Sigmoid colon (tissue), 4 donors: ENCODE results near the gene HECA.

Experiments
- EP300 ChIP-seq, 4 donors: sonication (generic); formaldehyde crosslinking; IDR thresholded peaks; one replicate each; pipeline ENCODE4 v1.6.1; 2017; ENCODE audit warnings: antibody characterized with exemption in 4 of 4
- TF ChIP-seq, protein P1 (sequence below), 4 experiments: fragments of 450-650 bp in 3 of 4; fragments of 200-600 bp in 1 of 4; IDR thresholded peaks; one replicate each; pipeline ENCODE4 v1.5.1; 2016 to 2019; ENCODE audit warnings: antibody characterized with exemption in 4 of 4, mild to moderate bottlenecking in 3 of 4, moderate library complexity in 2 of 4

- TF ChIP-seq, protein P1, sequence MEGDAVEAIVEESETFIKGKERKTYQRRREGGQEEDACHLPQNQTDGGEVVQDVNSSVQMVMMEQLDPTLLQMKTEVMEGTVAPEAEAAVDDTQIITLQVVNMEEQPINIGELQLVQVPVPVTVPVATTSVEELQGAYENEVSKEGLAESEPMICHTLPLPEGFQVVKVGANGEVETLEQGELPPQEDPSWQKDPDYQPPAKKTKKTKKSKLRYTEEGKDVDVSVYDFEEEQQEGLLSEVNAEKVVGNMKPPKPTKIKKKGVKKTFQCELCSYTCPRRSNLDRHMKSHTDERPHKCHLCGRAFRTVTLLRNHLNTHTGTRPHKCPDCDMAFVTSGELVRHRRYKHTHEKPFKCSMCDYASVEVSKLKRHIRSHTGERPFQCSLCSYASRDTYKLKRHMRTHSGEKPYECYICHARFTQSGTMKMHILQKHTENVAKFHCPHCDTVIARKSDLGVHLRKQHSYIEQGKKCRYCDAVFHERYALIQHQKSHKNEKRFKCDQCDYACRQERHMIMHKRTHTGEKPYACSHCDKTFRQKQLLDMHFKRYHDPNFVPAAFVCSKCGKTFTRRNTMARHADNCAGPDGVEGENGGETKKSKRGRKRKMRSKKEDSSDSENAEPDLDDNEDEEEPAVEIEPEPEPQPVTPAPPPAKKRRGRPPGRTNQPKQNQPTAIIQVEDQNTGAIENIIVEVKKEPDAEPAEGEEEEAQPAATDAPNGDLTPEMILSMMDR (IDR thresholded peaks at IDR 0.05): no peak
- TF ChIP-seq EP300 (IDR thresholded peaks at IDR 0.05): no peak
Measured at GRCh38 chr6:139135578-139136545, 982 bp downstream of the HECA start.
